ENCODE data around the gene MEF2B. TPM values are rescaled to one million over a fixed set of nuclear protein-coding genes. Genes with fewer than 3 reads are reported as not detected.

The MEF2B gene
- total and polyA plus RNA-seq, 2 experiments from 2014 or later: 7.4 to 8.3 TPM

GRCh38 chr19:19133985-19134384 lies 36.1 kb downstream of the MEF2B start (continued):
- no peak for TF ChIP-seq EZH2phosphoT487 (IDR thresholded peaks at IDR 0.05; ENCODE audit: unreplicated experiment)
- TF ChIP-seq EZH2 (IDR thresholded peaks at IDR 0.05; ENCODE audit: low read depth, unreplicated experiment): no peak

DNA sequence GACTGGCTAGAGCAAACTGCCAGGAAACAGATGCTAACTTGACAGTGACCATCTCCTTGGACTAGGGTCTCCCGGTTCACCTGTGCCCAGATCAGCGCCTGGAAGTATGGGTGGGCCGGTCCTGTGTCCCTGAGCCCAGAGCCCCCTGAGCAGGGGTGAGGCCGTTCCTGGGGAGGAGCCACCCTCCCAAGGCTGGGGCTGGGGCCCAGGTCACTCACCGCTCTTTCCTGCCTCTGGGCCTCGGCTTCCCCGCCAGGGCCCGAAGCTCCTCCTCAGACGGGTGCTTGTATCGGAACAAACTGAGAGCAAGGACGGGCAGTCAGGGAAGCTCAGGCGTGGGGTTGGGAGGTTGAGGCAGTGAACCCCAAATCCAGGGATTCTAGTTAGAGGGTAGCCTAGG lies 37.2 kb downstream of the MEF2B start:
- TF ChIP-seq REST (IDR thresholded peaks at IDR 0.05; ENCODE audit: unreplicated experiment) (no peak), POLR2AphosphoS5 (IDR thresholded peaks at IDR 0.05; ENCODE audit: low read depth) (no peak), EZH2 (IDR thresholded peaks at IDR 0.05; ENCODE audit: low read depth, unreplicated experiment) (no peak), ZNF331 (CRISPR knock-in tag; IDR thresholded peaks at IDR 0.05; ENCODE audit: low read depth) (no peak), JUNB (IDR thresholded peaks at IDR 0.05; ENCODE audit: unreplicated experiment) (no peak)
- no peak overlapping the region for H3K27ac Mint-ChIP-seq
- Histone ChIP-seq H4K20me1 (replicated peaks; ENCODE audit: insufficient read depth) (peaks cover 15% of the 10 kb centered on the region), H3K4me3 (no peak overlapping the region), H3K9me2 (ENCODE audit: insufficient read depth) (no peaks in the 10 kb centered on the region), H3K36me3 (ENCODE audit: insufficient read depth) (no peaks in the 10 kb centered on the region), H3K4me1 (ENCODE audit: insufficient read depth) (peaks cover 5% of the 10 kb centered on the region; the same call in 1 of the 2 replicates), H2AFZ (no peak overlapping the region), H3K27me3 (ENCODE audit: insufficient read depth) (no peaks in the 10 kb centered on the region), H3K27ac (ENCODE audit: low read depth) (no peak overlapping the region), H3K79me2 (replicated peaks; ENCODE audit: insufficient read depth) (peaks cover 3% of the 10 kb centered on the region; the same call in 1 of the 2 replicates), H3K4me2 (no peak overlapping the region), H3F3A (replicated peaks; ENCODE audit: low read depth) (0 out of 2 replicates have a peak, but pooled peaks cover 4% of the 10 kb centered on the region)
- peaks cover 24% of the 10 kb centered on the region for H3K9me3 Mint-ChIP-seq
- H3K27me3 Mint-ChIP-seq (ENCODE audit: insufficient read depth, low read depth, poor library complexity): peaks cover 19% of the 10 kb centered on the region
- peaks cover 9% of the 10 kb centered on the region for H3K4me1 Mint-ChIP-seq
- peaks cover 47% of the 10 kb centered on the region for H3K36me3 Mint-ChIP-seq (ENCODE audit: low read depth)
- DNase-seq (ENCODE audit: low spot score) (no peak), ATAC-seq (no peak)
- no peak overlapping the region for H3K4me3 Mint-ChIP-seq

GRCh38 chr19:19131989-19132388 lies 38.1 kb downstream of the MEF2B start:
- peaks cover 4% of the 10 kb centered on the region for H3K4me1 Mint-ChIP-seq
- no peaks in the 10 kb centered on the region for H3K27me3 ChIP-seq (ENCODE audit: insufficient read depth)
- no peak overlapping the region; the same call in 2 of the 3 replicates for H3K4me3 Mint-ChIP-seq
- peak; percentile 98 for TF ChIP-seq ZNF331 (CRISPR knock-in tag; IDR thresholded peaks at IDR 0.05; ENCODE audit: low read depth)
- no peak for TF ChIP-seq STAT1 (IDR thresholded peaks at IDR 0.05; ENCODE audit: unreplicated experiment)
- peaks cover 5% of the 10 kb centered on the region; the same call in 1 of the 2 replicates for H3K4me1 ChIP-seq (ENCODE audit: insufficient read depth)
- DNase-seq (ENCODE audit: low spot score): no peak
- peaks cover 50% of the 10 kb centered on the region for H3K36me3 Mint-ChIP-seq (ENCODE audit: low read depth)
- no peaks in the 10 kb centered on the region for H3K9me2 ChIP-seq (ENCODE audit: insufficient read depth)
- ATAC-seq: no peak
- H3K27me3 Mint-ChIP-seq (ENCODE audit: insufficient read depth, low read depth, poor library complexity): peaks cover 15% of the 10 kb centered on the region
- peaks cover 24% of the 10 kb centered on the region for H3K9me3 Mint-ChIP-seq
- peaks cover 15% of the 10 kb centered on the region for H4K20me1 ChIP-seq (replicated peaks; ENCODE audit: insufficient read depth)
- no peaks in the 10 kb centered on the region for H3K36me3 ChIP-seq (ENCODE audit: insufficient read depth)
- H3K4me2 ChIP-seq: no peak overlapping the region
- H3K4me3 ChIP-seq: no peak overlapping the region
- H3F3A ChIP-seq (replicated peaks; ENCODE audit: low read depth): 0 out of 2 replicates have a peak, but pooled peaks cover 4% of the 10 kb centered on the region
- H3K27ac Mint-ChIP-seq: no peak overlapping the region
- no peak overlapping the region for H2AFZ ChIP-seq
- no peak overlapping the region for H3K27ac ChIP-seq (ENCODE audit: low read depth)
- peaks cover 3% of the 10 kb centered on the region; the same call in 1 of the 2 replicates for H3K79me2 ChIP-seq (replicated peaks; ENCODE audit: insufficient read depth)
